ENCODE results near the gene DZANK1. TPM values are rescaled to one million over a fixed set of nuclear protein-coding genes. Genes with fewer than 3 reads are reported as not detected.
"Not testable (repeated sequence)": the region's sequence is repeated elsewhere in the genome, so short reads cannot be mapped to it uniquely, and the experiment has no call there.

Gene DZANK1
- total RNA-seq, 2 experiments from 2014 or later, result 2.1 to 2.5 TPM

DNA sequence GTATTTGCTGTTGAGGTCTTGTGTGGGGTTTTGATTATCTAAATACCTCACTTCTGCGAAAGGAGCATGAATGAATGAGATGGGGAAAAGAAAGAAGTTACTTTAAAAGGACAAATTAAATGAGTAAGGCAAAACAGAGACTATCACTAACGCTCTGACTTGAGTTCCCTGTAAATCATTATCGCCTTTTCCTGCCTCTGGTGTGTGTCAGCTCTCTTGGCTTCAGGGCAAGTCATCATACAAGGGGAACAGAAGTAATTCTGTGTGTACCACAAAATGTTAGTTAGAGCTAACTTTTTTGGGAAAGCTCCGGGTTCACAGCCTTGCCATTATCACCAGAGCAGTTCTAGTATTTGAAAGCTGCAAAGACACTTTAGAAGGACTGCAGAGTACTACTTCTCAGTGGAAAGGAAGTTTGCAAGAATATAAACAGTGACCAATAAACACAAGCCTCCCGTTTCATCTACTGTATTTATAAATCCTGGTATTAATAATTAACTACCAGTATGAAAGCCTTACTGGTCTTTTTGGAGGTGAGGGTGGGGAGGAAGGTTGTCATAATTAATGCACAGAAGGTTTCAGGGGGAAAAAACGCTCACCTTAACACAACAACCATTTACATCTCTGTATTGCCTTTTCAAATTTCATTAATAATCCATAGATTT lies 1.2 kb downstream of the DZANK1 start:
- ChIA-PET POLR2A (no interaction called here), CTCF (no interaction called here)

DNA sequence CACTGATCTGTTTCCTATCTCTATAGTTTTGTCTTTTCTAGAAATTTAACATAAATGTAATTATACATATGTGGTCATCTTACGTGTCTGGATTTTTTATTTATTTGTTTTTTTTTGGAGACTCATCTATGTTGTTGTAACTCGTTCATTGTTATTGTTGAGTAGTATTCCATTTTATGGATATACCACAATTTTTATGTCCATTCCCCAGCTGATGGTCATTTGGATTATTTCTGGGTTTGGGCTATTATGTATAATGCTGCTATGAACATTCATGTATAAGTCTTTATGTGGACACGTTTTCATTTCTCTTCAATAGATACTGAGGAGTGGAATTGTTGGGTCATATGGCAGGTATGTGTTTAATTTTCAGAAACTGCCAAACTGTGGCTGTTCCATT lies 10.2 kb downstream of the DZANK1 start:
- ChIA-PET CTCF (interaction anchor here (0.7 kb wide), 1 partner anchor 59 kb away, joined by 3 read pairs; no protein-coding TSS in a partner anchor), POLR2A (no interaction called here)

DNA sequence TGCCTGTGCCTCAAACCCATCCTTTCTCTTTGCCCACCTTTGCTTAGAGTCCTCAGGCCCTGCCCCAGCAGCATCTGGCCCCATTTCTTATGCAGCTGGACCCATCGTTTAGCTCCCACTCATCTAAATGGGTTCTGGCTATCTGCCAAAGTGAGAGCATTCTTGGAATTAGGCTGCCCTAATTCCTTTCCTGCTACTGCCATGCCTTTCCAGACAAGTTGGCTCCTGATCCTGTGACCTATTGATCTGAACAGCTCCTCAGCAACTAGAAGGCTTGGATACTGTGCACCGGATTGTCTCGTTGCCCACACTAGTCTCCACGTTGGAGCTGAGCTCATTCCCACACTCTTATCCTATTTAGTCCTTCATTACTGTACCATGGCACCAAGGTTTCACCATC lies 22.9 kb downstream of the DZANK1 start:
- POLR2A ChIA-PET, result no interaction called here
- CTCF ChIA-PET, result no interaction called here

DNA sequence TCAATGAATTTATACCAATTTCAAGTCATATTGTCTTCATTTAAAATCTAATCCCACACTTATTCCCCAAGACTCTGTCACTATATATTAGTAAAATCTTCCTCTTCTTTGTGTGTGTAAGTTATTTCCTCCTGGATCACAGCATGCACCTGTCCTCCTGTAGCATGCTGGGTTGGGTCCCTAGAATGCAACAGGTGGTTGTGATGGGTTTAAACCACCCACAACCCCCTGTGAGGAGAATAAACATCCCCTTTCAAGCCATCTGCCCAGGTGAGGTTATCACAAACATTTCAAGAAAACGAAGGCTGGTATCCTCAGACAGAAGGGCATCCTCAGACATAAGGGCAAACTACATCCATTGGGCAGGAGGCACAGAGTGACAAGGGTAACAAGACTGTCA lies 26.4 kb downstream of the DZANK1 start:
- ChIA-PET POLR2A (no interaction called here), CTCF (no interaction called here)

DNA sequence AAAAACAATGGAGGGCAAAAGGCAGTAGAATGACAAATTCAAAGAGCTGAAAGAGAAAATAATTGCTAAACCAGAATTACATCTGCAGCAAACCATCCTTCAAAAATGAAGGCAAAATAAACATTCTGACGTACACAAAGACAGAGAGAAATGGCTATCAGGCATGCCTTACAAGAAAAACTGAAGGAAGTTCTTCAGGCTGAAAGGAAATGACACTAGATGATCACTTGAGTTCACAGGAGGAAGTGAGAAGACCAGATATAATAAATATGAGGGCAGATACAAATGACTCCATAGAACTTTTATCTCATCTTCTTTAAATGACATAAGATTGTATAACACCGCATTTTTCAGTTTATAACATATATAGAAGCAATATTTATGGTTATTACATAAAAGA lies 30.0 kb downstream of the DZANK1 start:
- ChIA-PET POLR2A (no interaction called here), CTCF (interaction anchor here (0.7 kb wide), 1 partner anchor 10 kb away, joined by 6 read pairs; no protein-coding TSS in a partner anchor)

DNA sequence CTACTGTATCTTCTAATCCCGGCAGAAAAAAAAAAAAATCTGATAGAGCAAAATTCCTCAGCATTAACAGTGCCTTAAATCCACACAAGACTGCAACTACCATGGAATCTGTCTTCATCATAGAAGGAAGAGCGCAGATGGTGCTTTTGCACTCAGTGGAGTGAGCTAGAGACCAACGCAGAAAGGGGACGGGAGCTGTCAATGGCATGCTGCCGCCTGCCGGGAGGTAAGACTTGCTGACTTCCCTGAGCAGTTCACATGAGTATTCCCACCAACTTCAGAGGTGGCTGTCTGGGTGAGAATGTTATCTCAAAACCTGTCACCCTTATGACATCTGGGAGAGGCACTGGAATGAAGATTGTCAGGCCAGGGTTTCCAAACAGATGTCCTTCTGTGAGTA lies 35.6 kb downstream of the DZANK1 start:
- CTCF ChIA-PET, result no interaction called here
- POLR2A ChIA-PET, result no interaction called here

DNA sequence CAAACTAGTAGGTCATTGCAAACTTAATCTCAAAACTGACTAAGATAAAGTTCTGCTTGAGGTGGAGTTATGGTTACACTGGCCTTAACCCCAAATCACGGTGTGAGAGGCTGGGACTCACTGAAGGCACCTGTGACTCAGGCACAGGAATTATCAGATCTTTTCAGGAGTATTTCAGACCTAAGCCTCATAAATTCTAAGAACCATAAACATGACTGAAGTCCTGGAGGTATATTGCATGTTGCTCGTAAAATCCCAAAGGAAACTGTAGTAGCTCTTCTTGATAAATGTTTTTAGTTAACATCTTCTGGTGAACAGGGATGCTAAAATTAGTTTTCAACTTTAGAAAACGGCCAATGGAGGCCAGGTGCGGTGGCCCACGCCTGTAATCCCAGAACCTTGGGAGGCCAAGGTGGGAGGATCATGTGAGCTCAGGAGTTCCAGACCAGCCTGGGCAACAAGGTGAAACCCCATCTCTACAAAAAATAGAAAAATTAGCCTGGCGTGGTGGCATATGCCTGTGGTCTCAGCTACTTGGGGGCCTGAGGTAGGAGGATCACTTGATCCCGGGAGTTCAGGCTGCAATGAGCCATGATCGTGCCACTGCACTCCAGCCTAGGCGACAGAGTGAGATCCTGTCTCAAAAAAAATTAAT lies 36.5 kb downstream of the DZANK1 start:
- CTCF ChIA-PET, result no interaction called here
- POLR2A ChIA-PET, result no interaction called here

DNA sequence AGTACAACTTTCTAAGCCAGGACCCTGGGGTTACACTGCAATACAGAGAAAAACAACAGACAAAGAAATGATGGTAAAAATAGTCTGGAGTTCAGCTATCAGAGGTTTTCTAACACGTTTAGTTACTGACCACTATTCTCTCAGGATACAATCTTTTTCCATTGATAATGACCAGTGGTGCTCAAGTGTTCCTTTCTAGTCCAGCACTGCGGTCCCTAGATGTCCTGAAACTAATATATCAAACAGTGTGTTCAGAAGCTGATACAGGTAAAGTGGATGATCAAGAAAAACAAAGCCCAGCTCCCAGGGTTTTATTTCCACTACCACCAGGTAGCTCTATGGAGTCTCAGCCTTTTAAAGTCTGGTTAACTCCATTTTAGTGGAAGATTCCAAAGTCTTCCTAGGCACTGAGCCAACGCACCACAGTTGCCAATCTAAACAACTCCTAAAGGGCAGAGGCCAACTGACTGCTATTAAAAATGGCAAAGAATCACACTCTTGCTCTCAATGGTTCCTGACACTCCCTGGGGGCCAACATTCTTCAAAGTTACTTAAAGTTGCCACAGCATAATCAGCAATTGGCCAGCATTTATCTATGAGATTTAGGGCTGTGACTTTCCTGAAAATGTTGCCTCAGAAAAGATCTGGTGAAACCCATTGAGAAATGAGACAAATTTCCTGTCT lies 38.2 kb downstream of the DZANK1 start:
- POLR2A ChIA-PET, result no interaction called here
- CTCF ChIA-PET, result no interaction called here

DNA sequence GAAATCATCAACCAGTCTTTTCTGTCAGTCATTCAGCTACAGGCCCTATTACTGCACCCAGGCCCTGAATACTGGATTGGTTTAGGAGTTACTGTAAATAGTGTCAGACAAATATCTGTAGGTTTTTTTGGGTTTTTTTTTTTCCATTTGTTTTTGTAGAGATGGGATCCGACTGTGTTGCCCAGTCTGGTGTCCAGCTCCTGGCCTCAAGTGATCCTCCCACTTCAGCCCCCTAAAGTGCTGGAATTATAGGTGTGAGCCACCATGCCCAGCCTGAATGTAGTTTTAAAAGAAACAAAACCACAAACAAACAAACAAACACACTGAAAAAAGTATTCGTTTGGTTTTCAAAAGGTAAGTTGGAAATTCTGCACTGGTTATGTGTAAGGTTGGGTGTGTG lies 39.6 kb downstream of the DZANK1 start:
- ChIA-PET POLR2A (no interaction called here), CTCF (interaction anchor here (0.6 kb wide), 1 partner anchor 9 kb away, joined by 6 read pairs; no protein-coding TSS in a partner anchor)

DNA sequence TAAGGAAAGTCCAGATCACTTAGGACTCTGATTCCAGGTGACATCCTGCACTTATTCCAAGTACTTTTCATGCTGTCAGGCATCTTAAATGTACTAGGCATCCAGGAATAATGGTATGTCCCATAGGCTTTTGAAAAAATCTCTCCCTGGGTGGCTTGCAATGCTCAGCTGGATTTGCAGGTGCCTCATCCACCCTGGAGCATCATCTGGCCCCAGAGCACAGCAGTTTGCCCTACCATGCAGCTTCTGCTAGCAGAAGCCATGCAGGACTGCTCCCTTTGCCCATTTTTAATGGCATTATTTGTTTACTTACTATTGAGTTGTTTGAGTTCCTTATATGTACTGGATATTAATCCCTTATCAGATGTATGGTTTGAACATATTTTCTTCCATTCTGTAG lies 45.2 kb downstream of the DZANK1 start:
- POLR2A ChIA-PET, result no interaction called here
- CTCF ChIA-PET, result no interaction called here

DNA sequence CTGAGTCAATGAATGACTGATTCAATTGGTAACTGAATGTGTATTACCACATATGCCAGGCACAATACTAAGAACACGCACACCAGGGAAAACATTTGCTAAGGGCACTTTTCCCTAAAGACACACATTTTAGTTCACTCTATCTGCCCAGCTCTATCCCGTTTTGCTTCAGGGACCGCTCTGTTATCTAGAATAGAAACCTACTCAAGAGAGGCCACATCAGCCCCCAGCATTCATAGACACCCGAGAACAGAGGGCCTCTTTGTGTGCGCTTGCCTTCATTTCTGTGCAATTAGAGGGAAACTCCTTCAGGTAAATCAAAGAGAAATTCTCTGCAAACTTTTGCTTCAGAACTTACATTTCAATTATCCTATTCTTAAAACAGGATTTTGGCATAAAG lies 50.3 kb downstream of the DZANK1 start:
- ChIA-PET POLR2A (no interaction called here), CTCF (no interaction called here)

DNA sequence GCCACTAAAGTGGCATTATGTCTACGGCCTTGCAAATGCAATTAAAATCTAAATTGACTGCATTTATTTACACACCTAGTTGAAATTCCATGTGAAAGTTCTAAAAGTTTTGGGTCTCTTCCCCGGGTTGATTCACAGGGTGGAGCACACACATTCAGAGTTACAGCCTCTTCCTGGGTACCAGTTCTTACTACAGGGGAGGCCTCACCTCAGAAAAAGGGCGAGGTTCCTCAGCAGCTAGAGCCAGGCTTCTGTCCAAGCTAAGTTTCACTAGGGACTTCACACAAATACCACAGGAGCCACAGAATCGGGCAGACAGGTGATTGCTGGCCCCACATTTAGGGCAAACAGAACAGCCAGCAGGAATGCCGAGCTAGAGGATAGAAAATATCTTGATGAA lies 52.7 kb downstream of the DZANK1 start:
- POLR2A ChIA-PET, result no interaction called here
- CTCF ChIA-PET, result interaction anchor here (0.9 kb wide), 1 partner anchor 11 kb away, joined by 4 read pairs; no protein-coding TSS in a partner anchor

DNA sequence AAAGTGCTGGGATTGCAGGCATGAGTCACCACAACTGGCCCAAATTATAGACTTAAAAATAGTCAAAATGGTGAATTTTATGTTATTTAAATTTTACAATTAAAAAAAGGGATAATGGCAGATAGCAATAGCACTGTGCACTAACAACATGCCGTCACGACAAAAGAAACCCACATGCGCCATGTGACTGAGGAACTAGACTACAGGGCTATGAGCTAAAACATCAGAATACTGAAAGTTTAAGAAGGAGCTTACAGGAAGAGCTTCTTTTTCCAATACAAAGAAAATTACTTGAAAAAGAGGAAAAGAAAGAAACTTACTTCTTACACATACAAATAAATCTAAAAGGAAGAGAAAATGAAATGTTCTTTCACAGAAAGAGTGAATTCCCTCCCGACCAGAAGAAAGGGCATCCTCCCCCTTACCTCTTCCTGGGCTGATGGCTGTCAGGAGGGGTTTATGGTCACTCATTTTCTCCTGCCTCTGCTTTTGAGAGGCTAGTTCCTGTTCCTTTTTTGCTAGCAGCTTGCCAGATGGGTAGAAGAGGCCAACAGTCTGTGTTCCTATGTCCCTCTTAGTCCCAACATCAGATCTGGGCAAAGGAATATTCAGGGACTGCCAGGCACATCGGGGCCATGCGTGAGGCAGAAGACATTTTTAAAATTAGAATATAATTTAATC lies 54.5 kb downstream of the DZANK1 start:
- ChIA-PET CTCF (no interaction called here), POLR2A (no interaction called here)

DNA sequence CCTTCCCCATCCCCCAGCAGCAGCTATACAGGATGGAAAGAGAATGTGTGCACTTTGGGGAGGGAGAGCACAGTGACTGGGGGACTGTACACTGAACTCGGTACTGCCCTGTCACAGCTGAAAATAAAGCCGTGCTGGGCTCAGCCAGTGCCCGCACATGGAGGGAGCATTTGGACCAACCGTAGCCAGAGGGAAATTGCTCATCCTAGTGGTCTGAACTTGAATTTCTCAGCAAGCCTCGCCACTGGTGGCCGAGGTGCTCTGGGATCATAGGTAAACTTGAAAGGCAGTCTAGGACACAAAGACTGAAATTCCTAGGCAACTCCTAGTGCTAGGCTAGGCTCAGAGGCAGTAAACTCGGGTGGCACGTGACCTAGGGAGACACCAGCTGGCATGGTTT lies 61.0 kb downstream of the DZANK1 start:
- POLR2A ChIA-PET, result no interaction called here
- CTCF ChIA-PET, result no interaction called here

DNA sequence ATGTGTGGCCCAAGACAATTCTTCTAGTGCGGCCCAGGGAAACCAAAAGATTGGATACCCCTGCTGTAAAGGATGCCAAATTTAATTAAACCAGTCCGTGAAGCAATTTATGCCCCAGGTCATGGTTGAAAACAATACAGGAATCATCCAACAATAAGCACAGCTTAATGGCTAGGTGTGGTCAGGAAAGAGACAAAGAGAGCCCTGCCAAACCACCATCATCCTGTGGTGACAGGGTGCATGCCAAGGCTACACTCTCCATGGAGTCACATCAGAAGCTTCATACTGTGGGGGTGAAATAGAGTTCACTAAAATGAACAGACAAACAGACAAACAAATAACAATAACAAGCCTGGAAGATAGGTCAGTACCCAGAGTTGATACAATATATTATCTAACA lies 62.7 kb downstream of the DZANK1 start:
- CTCF ChIA-PET, result no interaction called here

DNA sequence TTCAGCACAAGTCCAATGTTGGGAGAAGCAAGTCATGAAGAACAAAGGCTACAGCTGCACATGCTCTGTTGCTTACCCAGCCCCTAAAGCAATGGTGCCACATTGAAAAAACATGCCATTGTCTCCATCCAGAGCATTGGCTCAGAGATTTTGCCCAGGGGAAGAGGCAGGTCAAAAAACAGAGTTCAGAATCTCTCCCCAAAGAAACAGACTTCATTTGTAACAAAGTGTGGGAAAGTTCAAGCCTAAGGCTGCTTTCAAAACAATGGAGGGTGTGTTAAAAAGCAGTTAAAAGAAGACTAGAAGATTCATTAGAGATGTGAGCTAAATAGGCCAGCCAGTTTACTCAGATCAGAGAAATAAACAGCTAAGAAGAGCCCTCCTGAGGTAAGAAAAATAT lies 63.6 kb downstream of the DZANK1 start:
- ChIA-PET POLR2A (no interaction called here), CTCF (no interaction called here)

More for the DNA sequence above, 62.7 kb downstream of the DZANK1 start:
- POLR2A ChIA-PET, result no interaction called here

DNA sequence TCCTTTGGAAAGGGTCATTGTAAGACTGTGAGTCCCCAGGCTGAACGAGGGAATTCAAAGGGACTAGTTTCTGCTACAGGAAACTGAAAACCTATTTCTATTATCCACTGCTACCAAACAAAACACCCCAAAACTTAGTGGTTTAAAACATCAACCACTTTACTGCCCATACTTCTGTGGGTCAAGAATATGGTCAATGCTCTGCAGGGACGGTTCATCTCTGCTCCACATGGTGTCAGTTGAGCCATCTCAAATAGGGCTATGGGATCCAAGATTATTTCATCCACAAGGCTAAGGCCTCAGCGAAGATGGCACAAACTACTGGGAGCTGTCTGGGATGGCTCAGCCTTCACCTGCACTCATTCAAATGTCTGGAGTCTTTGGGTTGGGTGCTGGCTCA lies 65.5 kb downstream of the DZANK1 start:
- ChIA-PET CTCF (no interaction called here), POLR2A (no interaction called here)

DNA sequence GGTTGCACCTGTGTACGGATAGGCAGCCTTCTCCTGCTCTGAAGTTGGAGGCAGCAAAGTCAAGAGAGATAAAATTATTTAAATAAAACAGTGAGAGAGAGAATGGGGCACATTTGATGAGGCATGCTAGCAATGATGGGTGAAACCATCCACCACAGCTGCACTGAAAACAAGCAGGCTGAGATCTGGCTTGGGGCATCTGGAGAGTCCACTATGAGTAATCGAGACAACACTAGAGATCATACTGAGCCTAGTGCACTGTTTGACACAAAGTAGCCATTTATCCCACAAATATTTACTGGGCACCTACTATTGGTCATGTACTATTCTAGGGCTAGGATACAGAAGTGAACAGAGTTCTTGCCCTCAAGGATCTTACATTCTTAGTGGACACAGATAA lies 66.4 kb downstream of the DZANK1 start:
- ChIA-PET POLR2A (no interaction called here), CTCF (no interaction called here)

DNA sequence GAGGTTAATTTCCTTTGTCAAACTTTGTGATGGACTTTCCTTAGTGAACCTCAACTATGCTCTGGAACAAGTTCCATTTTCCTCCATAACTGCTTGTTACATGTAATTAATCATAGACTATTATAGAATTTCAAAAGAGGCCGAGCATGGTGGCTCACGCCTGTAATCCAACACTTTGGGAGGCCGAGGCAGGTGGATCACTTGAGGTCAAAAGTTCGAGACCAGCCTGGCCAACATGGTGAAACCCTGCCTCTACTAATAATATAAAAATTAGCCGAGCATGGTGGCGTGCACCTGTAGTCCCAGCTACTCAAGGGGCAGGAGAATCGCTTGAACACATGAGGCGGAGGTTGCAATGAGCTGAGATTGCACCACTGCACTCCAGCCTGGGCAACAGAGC lies 68.1 kb downstream of the DZANK1 start:
- CTCF ChIA-PET, POLR2A ChIA-PET: not testable (repeated sequence)

DNA sequence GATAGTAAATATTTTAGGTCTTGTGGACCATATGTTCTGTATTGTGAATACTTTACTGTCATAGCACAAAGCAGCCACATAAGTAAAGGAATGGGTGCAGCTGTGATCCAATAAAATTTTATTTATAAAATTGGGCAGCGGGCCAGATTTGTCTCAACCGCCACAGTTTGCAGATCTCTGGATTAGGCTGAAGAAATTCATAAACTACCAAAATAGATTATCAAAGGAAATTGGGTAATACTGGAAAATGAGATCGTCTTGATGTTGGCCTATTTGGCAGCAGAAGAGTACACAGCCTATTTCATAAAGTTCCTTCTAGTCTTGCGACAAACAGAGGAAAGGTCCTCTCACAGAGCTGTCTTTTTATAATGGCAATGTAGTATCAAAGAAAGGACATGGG lies 69.8 kb downstream of the DZANK1 start:
- CTCF ChIA-PET, result no interaction called here
- POLR2A ChIA-PET, result no interaction called here

DNA sequence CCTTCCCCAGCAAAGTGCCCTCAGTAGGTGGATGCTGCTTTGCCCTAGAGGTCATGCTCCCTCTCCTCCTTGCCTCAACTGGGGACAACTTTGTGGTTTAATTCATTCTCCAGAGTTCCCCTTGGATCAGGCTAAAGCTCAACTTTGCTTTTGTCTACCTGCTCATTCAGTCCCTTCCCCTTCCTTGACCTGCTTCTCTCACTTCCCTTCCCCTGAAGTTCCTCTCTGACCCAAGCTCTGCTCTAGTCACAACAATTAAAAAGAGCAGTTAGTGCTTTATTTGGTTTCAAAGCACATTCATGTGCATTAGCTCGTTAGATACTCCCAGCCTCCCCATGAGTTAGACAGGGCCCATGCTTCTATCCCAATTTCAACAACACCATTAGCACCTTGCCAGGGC lies 71.3 kb downstream of the DZANK1 start:
- ChIA-PET CTCF (no interaction called here), POLR2A (no interaction called here)

All from activated CD8-positive, alpha-beta memory T cell treated with anti-CD3 and anti-CD28 coated beads for 36 hours (primary cell).